ENCODE results near the gene FAM107B.

The FAM107B gene

GRCh38 chr10:14526326-14526725 lies 248.4 kb downstream of the FAM107B start:
- no peak for DNase-seq

- no peak for DNase-seq
Measured at GRCh38 chr10:14524691-14525324, 249.9 kb downstream of the FAM107B start.

GRCh38 chr10:14523286-14523685 lies 251.4 kb downstream of the FAM107B start:
- no peak for DNase-seq

GRCh38 chr10:14519785-14520184 lies 254.9 kb downstream of the FAM107B start:
- DNase-seq, result no peak

- DNase-seq, result no peak
Measured at GRCh38 chr10:14518149-14518548, 256.5 kb downstream of the FAM107B start.

- DNase-seq, result no peak
Measured at GRCh38 chr10:14513123-14513522, 261.6 kb downstream of the FAM107B start.

GRCh38 chr10:14510346-14510745 lies 264.4 kb downstream of the FAM107B start:
- no peak for DNase-seq

GRCh38 chr10:14508725-14509124 lies 266.0 kb downstream of the FAM107B start:
- no peak for DNase-seq

- DNase-seq, result no peak
Measured at GRCh38 chr10:14507781-14508180, 266.9 kb downstream of the FAM107B start.

GRCh38 chr10:14507176-14507575 lies 267.5 kb downstream of the FAM107B start:
- no peak for DNase-seq

GRCh38 chr10:14502431-14502830 lies 272.3 kb downstream of the FAM107B start:
- DNase-seq, result no peak

- no peak for DNase-seq
Measured at GRCh38 chr10:14500172-14500765, 274.4 kb downstream of the FAM107B start.

GRCh38 chr10:14499601-14499904 lies 275.1 kb downstream of the FAM107B start:
- no peak for DNase-seq

- no peak for DNase-seq
Measured at GRCh38 chr10:14498326-14498725, 276.4 kb downstream of the FAM107B start.

GRCh38 chr10:14491811-14492210 lies 282.9 kb downstream of the FAM107B start:
- DNase-seq, result no peak

GRCh38 chr10:14489522-14490177 lies 285.0 kb downstream of the FAM107B start:
- DNase-seq, result no peak

- DNase-seq, result no peak
Measured at GRCh38 chr10:14487488-14487883, 287.2 kb downstream of the FAM107B start.

- no peak for DNase-seq
Measured at GRCh38 chr10:14486777-14487487, 287.8 kb downstream of the FAM107B start.

- DNase-seq, result no peak
Measured at GRCh38 chr10:14485986-14486385, 288.7 kb downstream of the FAM107B start.

- DNase-seq, result no peak
Measured at GRCh38 chr10:14483417-14483816, 291.3 kb downstream of the FAM107B start.

- DNase-seq, result no peak
Measured at GRCh38 chr10:14481752-14482151, 292.9 kb downstream of the FAM107B start.

- no peak for DNase-seq
Measured at GRCh38 chr10:14481014-14481413, 293.7 kb downstream of the FAM107B start.

- peak; percentile 49 for DNase-seq
Measured at GRCh38 chr10:14478604-14479003, 296.1 kb downstream of the FAM107B start.

GRCh38 chr10:14478201-14478600 lies 296.5 kb downstream of the FAM107B start:
- DNase-seq, result no peak
